ENCODE measurements around the gene EXOSC3. TPM values are rescaled to one million over a fixed set of nuclear protein-coding genes. Genes with fewer than 3 reads are reported as not detected.

EXOSC3 gene
- total and polyA plus RNA-seq, 9 of the 15 experiments (the other 6 are each of a cell fraction or from before 2014, with no cell fraction given), result 18.5 to 266 (median 114) TPM

DNA sequence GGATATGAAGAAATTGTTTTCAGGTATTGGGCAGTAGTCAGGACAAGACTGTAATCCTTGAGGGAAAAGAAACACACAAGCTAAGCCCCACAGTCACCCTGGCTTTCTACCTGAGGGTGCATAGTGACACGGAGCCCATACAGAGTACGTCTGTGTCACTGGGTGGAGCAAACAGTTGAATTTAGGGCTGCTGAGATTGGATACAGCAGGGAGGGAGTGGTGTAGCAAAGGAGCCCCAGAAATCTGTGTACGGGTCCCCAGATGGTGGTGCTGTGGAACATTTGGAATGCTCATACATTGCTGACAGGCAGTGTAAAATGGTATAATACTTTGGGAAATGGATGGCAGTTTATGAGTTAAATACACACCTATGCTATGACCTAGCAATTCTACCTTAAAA is 26.1 kb downstream of the EXOSC3 start (continued):
- TF ChIP-seq PRPF4 (IDR thresholded peaks at IDR 0.05; ENCODE audit: insufficient read depth, low read depth, low read length, poor library complexity, severe bottlenecking) (no peak), ZNF584 (CRISPR knock-in tag; IDR thresholded peaks at IDR 0.05; ENCODE audit: low read depth) (no peak), ATF7 (IDR thresholded peaks at IDR 0.05) (no peak)

DNA sequence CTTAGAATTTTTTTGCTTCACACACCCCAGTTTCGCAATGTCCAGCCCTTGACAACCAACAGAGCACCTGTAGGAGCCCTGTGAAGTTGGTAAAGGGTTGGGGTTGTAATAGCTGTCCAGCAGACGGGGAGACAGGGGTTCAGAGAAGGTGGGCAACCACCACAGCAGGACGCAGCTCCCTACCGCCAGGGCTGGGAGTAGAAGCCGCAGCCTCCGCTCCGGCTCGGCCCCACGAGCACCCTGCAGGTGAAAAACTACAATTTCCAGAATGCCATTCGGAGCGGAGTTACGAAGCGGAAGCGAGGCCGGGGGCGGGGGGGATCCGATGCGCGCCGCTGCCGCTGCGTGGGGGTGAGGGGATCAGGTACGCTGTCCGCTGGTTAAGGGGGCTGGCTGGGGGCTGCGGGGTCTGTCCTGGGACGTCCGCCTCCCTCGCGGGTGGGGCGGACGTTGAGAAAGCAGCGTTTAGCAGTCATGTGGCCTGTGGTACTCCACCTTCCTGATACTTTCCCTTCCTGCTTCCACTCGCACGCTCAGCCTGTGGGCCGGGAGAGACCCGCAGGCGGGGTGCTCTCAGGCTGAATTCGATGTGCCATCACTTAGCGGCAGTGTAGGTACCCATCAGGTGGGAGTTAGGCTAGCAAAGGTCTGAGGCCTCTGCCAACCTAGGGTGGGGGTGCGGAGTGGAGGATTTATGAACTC is 31.2 kb downstream of the EXOSC3 start, which contains the start of gene TRMT10B:
TRMT10B (plus strand) TSS at position 317 of the 702 bp plus-strand sequence. CDS start 8,127 bp downstream, outside the sequence.
- ChIA-PET POLR2A (interaction anchor here (1.0 kb wide), 1 partner anchor 14 kb away, joined by 3 read pairs; no protein-coding TSS in a partner anchor), CTCF (ENCODE audit: low intra/inter-chr PET ratio) (no interaction called here)
- H3K27me3 ChIP-seq (ENCODE audit: control insufficient read depth in 2 of 2, insufficient read depth in 2 of 2, low read length in 2 of 2), result no peaks in the 10 kb centered on the region
- peak within 1 kb of the TSS; percentile 86 to 97 for H3K9ac ChIP-seq (ENCODE audit: insufficient read depth in 1 of 2, low read depth in 2 of 2, low read length in 2 of 2)
- peak within 1 kb of the TSS; percentile 98 for H3K4me2 ChIP-seq (ENCODE audit: insufficient read depth, low read length)
- H3K79me2 ChIP-seq (ENCODE audit: control insufficient read depth, insufficient read depth, low read length), result peaks cover 12% of the 10 kb centered on the region
- no peaks in the 10 kb centered on the region for H3K36me3 ChIP-seq (ENCODE audit: control insufficient read depth, insufficient read depth, low read length)
- 21% methylated on average over 38 of the region's 40 CpGs for WGBS (ENCODE audit: insufficient coverage, low coverage, missing lambda C conversion rate)
- peak; percentile 86 to 93 (median 90) for DNase-seq (ENCODE audit: extremely low read depth in 1 of 4, low spot score in 3 of 4)
- no peak for FAIRE-seq
- H4K20me1 ChIP-seq (replicated peaks; ENCODE audit: control insufficient read depth, insufficient read depth, low read length), result no peaks in the 10 kb centered on the region
- H3K4me1 ChIP-seq (replicated peaks in 1 of 2; ENCODE audit: control insufficient read depth in 2 of 2, insufficient read depth in 2 of 2, low read length in 2 of 2), result peaks cover 15 to 18% of the 10 kb centered on the region in 2 experiments; a peak in 4 of 5 replicates
- peak within 1 kb of the TSS; percentile 99 for H2AFZ ChIP-seq (ENCODE audit: low read depth, low read length)
- in situ Hi-C loops (cut with MboI) (loop anchor here (10.0 kb wide), 1 partner anchor 151 kb away; the partner anchor contains the start of gene SLC25A51), intact Hi-C loops (cut with micrococcal nuclease) (no loop called here)
- H3K9me1 ChIP-seq (ENCODE audit: control insufficient read depth, insufficient read depth, low read length), result no peaks in the 10 kb centered on the region
- TSS peak; percentile 75 for BruUV-seq (replicated peaks)
- H3K4me3 ChIP-seq, result peak within 1 kb of the TSS; percentile 89
- peaks cover 2% of the 10 kb centered on the region; the same call in 1 of the 2 replicates for H3K9me3 ChIP-seq (replicated peaks; ENCODE audit: control insufficient read depth, insufficient read depth, low read depth, low read length)
- ATAC-seq, result peak; percentile 95
- peak within 1 kb of the TSS; percentile 71 for H3K27ac ChIP-seq (ENCODE audit: extremely low read depth, low read depth, low read length)
- TF ChIP-seq HDAC6 (IDR thresholded peaks at IDR 0.05; ENCODE audit: low read depth, low read length) (no peak), MYC (IDR thresholded peaks at IDR 0.05; ENCODE audit: low read depth, low read length) (peak; percentile 71), MYC (CRISPR knock-in tag; IDR thresholded peaks at IDR 0.05; ENCODE audit: borderline replicate concordance, low read depth) (peak; percentile 43; the same call in 1 of the 2 replicates), ZNF311 (CRISPR knock-in tag; IDR thresholded peaks at IDR 0.05) (no peak), ILK (tag; IDR thresholded peaks at IDR 0.05; ENCODE audit: borderline replicate concordance, low read depth) (no peak)
- TF ChIP-seq, protein P1, sequence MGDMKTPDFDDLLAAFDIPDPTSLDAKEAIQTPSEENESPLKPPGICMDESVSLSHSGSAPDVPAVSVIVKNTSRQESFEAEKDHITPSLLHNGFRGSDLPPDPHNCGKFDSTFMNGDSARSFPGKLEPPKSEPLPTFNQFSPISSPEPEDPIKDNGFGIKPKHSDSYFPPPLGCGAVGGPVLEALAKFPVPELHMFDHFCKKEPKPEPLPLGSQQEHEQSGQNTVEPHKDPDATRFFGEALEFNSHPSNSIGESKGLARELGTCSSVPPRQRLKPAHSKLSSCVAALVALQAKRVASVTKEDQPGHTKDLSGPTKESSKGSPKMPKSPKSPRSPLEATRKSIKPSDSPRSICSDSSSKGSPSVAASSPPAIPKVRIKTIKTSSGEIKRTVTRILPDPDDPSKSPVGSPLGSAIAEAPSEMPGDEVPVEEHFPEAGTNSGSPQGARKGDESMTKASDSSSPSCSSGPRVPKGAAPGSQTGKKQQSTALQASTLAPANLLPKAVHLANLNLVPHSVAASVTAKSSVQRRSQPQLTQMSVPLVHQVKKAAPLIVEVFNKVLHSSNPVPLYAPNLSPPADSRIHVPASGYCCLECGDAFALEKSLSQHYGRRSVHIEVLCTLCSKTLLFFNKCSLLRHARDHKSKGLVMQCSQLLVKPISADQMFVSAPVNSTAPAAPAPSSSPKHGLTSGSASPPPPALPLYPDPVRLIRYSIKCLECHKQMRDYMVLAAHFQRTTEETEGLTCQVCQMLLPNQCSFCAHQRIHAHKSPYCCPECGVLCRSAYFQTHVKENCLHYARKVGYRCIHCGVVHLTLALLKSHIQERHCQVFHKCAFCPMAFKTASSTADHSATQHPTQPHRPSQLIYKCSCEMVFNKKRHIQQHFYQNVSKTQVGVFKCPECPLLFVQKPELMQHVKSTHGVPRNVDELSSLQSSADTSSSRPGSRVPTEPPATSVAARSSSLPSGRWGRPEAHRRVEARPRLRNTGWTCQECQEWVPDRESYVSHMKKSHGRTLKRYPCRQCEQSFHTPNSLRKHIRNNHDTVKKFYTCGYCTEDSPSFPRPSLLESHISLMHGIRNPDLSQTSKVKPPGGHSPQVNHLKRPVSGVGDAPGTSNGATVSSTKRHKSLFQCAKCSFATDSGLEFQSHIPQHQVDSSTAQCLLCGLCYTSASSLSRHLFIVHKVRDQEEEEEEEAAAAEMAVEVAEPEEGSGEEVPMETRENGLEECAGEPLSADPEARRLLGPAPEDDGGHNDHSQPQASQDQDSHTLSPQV (IDR thresholded peaks at IDR 0.05), result no peak
- TF ChIP-seq, protein P2, sequence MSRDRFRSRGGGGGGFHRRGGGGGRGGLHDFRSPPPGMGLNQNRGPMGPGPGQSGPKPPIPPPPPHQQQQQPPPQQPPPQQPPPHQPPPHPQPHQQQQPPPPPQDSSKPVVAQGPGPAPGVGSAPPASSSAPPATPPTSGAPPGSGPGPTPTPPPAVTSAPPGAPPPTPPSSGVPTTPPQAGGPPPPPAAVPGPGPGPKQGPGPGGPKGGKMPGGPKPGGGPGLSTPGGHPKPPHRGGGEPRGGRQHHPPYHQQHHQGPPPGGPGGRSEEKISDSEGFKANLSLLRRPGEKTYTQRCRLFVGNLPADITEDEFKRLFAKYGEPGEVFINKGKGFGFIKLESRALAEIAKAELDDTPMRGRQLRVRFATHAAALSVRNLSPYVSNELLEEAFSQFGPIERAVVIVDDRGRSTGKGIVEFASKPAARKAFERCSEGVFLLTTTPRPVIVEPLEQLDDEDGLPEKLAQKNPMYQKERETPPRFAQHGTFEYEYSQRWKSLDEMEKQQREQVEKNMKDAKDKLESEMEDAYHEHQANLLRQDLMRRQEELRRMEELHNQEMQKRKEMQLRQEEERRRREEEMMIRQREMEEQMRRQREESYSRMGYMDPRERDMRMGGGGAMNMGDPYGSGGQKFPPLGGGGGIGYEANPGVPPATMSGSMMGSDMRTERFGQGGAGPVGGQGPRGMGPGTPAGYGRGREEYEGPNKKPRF (IDR thresholded peaks at IDR 0.05; ENCODE audit: low read depth, low read length), result no peak
- TF ChIP-seq, protein P3, sequence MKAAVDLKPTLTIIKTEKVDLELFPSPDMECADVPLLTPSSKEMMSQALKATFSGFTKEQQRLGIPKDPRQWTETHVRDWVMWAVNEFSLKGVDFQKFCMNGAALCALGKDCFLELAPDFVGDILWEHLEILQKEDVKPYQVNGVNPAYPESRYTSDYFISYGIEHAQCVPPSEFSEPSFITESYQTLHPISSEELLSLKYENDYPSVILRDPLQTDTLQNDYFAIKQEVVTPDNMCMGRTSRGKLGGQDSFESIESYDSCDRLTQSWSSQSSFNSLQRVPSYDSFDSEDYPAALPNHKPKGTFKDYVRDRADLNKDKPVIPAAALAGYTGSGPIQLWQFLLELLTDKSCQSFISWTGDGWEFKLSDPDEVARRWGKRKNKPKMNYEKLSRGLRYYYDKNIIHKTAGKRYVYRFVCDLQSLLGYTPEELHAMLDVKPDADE (conservative IDR thresholded peaks at IDR 0.05; ENCODE audit: control insufficient read depth, low read depth, low read length), result peak; percentile 87; the same call in 1 of the 2 replicates

Data from K562 (cell line).